HG03439 (cell line): ENCODE results near the gene CD200R1L.

Source experiments
- ATAC-seq: cut with Tn5 transposase; IDR thresholded peaks from one replicate; pipeline ENCODE4 v1.9.1; 2021; ENCODE audit warnings: mild to moderate bottlenecking, moderate library complexity; ENCODE audit not compliant: unreplicated experiment

The CD200R1L gene

GRCh38 chr3:112822064-112823055 lies 24.3 kb downstream of the CD200R1L start:
- no peak for ATAC-seq

GRCh38 chr3:112818289-112818688 lies 28.4 kb downstream of the CD200R1L start:
- no peak for ATAC-seq

DNA sequence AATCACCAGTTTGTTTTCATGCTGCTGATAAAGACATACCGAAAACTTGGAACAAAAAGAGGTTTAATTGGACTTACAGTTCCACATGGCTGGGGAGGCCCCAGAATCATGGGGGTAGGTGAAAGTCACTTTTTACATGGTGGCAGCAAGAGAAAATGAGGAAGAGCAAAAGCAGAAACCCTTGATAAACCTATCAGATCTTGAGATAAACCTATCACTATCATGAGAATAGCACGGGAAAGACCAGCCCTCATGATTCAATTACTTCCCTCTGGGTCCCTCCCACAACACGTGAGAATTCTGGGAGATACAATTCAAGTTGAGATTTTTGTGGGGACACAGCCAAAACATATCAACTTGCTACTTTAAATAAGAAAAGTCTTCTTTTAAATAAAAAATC lies 28.9 kb downstream of the CD200R1L start:
- no peak for ATAC-seq

GRCh38 chr3:112817271-112817670 lies 29.4 kb downstream of the CD200R1L start:
- no peak for ATAC-seq

GRCh38 chr3:112815981-112816380 lies 30.7 kb downstream of the CD200R1L start:
- no peak for ATAC-seq

DNA sequence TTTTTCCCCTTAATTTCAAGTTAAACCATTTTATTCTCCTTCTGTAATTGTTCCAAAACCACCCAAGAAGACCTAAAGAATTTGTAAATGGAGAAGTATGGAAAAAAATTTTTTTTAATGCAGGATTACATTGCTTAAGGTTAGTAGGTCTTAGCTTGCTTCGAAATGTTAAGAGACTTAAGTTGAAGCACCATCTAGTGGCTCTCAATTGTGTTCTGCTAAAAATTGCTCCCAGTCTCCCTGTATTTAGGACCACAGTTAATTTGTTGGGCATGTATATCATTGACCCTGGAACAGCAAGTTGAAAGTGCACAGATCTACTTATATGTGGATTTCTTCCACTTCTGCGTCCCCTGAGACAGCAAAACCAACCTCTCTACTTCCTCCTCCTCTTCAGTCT lies 32.4 kb downstream of the CD200R1L start:
- no peak for ATAC-seq

DNA sequence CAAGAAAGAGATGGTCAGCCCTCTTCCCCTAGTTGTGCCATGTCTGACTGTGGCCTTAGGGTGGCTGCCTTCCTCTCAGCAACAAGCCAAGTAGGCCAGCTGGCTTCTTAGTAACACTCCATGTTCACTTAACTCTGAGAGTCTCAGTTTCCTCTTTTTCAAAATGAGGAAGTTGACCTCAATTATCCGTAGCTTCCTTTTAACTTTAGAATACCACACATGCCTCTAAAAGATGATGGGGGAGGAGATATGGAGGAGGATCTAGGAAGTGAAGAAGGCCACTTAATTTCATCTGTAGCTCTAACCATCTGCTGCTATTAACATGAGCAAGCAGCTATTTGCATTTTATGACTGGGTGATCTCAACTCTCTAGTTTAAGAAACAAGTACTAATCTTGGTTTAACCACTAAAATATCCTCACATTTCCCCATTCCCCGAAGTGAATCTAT lies 32.9 kb downstream of the CD200R1L start:
- ATAC-seq, result no peak

DNA sequence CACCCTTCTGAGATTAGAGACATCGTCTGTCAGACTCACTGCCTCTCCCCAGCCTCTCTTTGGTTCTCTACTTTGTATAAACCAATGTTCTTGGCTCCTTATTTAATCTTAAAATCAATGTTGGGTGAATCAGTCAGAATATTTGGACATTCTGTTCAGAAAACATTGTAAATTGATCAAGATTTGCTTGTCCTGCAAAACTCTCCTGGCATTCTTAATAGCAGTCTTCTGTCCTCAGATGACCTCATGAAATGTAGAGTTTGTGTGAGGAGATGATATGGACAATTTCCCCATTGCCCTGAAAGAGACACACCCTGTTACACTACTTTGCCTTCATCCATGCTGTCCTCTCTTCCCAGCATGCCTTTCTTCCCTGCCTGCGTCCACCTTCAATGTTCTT lies 33.6 kb downstream of the CD200R1L start:
- no peak for ATAC-seq

DNA sequence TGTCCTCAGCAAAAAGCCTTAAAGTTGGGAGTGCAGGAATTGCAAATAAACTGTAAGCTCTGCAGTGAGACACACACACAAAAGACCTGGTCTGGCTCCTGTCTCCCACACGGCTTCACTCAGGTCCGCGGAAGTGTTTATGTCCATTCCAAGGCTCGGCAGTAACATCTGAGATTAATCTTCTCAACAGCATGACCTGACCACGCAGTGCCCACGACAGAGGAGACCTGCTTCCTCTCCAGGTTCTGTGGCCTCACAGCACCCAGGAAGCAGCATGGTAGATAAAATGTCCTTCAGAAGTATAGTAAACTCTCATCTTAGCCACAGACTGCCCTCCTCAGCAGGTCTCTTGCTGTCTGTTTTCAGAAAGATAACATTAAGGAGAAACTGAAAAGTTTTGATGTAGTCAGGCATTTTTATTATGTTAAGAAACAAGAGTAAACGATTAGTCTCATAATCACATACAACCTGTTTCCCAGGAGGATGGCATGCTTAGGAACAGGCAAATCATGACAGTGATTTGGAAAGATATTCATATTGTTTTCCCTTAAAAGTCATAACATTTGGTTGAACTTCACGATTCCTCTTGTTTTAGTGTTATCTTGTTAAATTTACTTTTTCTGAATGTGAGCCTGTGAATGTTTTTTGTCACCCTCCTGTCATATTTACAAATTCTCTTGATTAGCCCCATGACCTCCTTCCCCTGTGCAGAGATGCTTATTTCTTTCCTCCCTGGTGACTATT lies 34.6 kb downstream of the CD200R1L start:
- ATAC-seq, result no peak

DNA sequence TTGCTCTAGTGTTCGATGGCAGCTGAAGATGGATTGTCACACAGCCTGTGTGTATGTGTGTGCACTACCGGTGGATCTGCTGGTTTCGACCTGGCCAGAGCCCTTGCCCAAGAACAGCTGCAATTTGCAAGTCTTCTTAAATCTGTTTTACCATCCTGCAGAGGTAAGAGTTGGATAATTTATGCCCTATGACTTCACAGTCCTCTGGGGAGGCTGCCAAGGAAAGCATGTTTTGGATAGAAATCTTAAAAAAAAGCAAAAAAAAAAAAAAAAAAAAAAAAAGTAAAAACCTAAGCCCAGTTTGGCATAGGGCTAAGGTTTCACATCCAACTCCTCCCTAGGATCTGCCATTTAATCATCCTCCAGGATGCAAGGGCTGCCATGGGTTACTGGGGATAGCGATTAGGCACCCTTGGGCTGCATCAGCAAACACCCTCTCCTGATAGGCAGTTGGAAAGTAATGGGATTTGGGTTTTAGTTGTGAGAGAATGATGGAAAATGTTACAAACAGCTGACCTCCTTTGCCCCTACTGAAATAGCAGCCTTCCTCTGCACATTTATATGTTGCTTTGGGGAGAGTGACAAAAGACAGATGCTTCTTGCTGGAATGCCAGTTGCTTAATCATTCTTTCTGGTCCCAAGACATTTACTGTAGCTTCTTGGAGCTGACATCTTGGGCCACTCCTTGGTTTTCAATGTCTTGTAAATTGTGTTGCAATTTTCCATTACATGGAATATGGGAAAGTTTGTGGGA lies 35.4 kb downstream of the CD200R1L start:
- no peak for ATAC-seq

DNA sequence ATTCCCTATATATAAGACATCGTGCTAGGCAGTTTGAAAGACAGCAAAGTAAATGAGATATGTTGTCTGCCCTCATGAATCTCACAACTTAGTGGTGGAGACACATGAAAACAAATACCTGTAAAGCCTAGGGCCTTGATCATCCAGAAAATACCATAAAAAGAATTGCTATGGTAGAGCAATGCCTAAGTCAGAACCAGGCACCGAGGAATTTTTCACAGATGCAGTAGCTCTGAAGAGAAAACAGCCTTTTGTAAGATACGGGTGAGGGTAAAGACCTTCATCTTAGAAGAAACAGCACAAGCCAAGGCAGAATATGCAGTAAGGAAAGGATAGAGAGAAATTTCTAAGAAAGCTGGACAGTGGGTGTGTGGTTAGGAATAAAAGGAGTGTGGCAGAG lies 36.1 kb downstream of the CD200R1L start:
- no peak for ATAC-seq

DNA sequence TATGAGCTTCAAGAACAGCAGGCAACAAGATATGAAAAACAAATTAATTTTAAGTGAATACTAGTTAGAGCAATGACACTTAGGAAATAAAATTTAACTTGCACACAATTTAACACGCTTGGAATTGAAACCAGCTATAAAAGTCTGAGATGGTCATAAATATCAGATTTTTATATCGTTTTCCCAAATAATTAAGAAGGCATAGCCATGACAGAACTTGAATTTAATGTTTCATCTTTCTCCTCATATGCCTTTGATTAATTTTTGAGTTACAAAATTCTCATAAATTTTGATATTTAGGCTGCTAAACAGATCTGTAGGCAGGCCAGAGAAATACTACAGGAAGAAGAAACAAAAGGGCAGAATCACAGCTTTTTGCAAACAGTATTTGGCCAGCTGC lies 38.5 kb downstream of the CD200R1L start:
- no peak for ATAC-seq

- ATAC-seq, result no peak
Measured at GRCh38 chr3:112807685-112808084, 39.0 kb downstream of the CD200R1L start.

- ATAC-seq, result no peak
Measured at GRCh38 chr3:112806903-112807302, 39.8 kb downstream of the CD200R1L start.

- no peak for ATAC-seq
Measured at GRCh38 chr3:112805126-112805525, 41.5 kb downstream of the CD200R1L start.

- no peak for ATAC-seq
Measured at GRCh38 chr3:112804021-112804420, 42.6 kb downstream of the CD200R1L start.

- ATAC-seq, result no peak
Measured at GRCh38 chr3:112803467-112803866, 43.2 kb downstream of the CD200R1L start.

GRCh38 chr3:112802338-112802737 lies 44.3 kb downstream of the CD200R1L start:
- no peak for ATAC-seq

GRCh38 chr3:112799946-112800345 lies 46.7 kb downstream of the CD200R1L start:
- no peak for ATAC-seq

- no peak for ATAC-seq
Measured at GRCh38 chr3:112794622-112795172, 52.0 kb downstream of the CD200R1L start.
